GM03348 (cell line): Measurements from ENCODE around the gene SSR2.
"Not testable (repeated sequence)": the region's sequence is repeated elsewhere in the genome, so short reads cannot be mapped to it uniquely, and the experiment has no call there.

Experiments
- DNase-seq: peaks from one replicate; pipeline ENCODE4 v3.0.0; 2012; ENCODE audit warnings: low spot score

SSR2 gene

DNA sequence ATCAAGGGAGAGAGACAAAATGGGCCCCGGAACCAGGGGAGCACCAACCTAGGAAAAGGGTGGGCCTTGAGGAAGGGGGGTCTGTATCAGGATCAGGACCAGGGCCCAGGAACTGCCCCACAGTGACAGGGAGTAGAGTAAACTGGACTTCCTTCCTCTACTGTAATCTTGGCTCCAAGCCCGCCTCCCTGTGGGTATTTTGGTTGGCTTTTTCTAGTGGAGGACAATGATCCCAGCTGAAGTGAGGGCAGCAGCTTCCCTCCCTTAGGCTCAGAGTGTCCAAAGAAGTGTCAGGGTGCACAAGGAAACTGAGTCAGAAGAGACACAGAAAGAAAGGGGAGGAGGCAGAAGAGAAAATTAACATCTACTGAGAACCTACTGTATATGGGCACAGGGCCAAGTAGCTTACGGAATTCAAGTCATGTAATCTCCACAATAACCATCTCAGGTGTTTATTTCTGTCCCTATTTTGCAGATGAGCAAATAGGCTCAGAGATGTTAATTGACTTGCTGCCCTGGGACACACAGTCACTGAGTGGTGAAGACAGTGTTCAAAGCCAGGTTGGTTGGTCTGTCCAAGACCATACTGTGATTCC, 28.0 kb upstream of the SSR2 start:
- DNase-seq: no peak

DNA sequence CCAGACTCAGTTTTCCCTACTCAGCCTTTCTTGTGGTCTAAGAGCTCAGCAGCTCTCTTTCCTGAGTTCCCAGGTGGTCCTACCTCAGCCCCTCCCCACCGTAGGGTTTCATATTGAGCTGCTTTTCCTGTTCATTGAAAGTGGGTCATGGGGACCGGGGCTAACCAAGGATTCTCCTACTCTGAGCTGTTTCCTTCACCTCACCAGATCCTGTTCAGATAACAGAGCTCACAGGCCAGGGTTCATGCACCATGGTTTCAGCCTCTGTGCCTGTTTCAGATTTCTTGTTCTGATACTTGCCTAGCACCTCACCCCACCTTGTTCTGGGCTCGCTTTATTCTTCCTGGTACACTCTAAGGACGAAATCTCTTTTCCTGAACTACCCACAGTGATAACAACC, 24.3 kb upstream of the SSR2 start:
- DNase-seq: no peak

DNA sequence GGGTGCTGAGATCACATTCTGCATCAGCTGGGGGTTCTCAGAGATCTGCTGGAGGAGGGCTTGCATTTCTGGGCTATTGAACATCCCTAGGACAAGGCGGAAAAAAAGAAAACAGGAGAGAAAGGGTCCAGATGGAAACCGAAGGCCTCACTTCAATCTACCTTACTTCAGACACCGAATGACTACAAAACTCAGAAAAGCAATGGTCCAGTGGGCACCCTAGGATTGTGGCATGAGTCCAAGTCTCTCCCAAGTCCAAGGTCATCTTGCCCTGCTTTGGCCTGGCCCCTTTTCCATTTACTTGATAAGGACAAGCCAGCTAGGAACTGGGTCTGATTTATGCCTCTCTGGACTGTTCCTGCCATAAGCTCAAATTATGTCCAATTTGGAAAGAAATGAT, 22.1 kb upstream of the SSR2 start:
- no peak for DNase-seq

DNA sequence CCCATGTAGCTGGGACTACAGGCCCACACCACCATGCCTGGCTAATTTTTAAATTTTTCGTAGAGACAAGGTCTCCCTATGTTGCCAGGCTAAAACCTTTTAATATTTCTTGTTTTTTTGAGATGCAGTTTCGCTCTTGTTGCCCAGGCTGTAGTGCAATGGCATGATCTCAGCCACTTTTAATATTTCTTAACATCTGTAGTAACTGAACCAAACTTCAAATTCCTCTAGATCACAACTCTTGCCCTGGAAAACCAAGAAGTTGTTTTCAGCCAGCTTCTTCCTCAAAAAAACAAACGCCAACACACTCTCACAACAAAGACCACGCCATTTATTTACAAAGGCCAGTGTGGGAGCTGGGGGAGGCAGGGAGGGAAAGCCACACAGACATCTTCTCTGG, 14.2 kb upstream of the SSR2 start:
- DNase-seq: not testable (repeated sequence)

DNA sequence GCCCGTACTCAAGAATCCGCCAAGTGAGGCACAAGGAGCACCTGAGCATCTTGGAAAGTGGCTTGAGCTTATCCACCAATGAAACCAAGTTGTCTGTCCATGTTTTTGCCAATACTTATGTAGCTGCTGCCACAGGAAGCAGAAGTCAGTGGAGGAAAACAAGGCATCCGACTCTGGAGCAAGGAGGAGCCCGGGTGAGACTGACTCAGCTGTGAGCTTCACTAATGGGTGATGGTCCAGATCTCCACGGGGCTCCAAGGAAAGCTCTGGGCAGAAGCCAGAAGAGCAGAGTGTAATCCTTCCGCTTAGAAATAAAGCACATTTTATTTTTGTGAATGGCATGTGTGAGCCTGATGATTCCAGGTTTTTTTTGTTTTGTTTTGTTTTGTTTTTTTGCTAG, 12.3 kb upstream of the SSR2 start:
- DNase-seq: peak; percentile 51

DNA sequence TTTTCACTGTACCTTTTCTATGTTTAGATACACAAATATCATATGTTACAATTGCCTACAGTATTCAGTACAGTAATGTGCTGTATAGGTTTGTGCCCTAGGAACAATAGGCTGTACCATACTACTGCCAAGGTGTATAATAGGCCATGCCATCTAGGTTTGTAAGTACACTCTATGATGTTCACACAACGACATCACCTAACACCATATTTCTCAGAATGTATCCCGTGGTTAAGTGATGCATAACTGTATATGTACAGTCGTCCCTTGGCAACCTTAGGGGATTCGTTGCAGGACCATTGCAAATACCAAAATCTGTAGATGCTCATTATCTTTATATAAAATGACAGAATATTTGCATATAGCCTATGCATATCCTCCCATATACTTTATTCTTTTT, 5.8 kb upstream of the SSR2 start:
- DNase-seq: no peak

DNA sequence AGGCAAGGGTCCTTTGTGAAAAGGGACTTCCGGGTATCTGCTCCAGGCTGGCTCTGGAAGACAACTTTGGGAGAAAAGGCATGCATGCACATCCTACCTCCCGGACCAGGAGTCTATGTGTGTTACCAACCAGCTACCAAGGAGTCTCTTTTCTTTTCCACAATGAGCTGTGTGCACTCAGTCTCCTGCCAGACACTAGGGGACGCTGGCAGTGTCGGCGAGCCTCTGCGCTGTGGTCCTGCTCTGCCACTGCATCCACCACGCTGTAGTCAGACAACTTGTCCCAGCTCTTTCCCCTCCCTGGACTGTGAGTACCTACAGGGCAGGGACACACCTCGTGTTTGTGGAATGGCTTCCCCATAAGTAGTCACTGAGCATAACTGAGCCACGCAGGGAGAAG, 5.1 kb upstream of the SSR2 start:
- peak; percentile 59 for DNase-seq

DNA sequence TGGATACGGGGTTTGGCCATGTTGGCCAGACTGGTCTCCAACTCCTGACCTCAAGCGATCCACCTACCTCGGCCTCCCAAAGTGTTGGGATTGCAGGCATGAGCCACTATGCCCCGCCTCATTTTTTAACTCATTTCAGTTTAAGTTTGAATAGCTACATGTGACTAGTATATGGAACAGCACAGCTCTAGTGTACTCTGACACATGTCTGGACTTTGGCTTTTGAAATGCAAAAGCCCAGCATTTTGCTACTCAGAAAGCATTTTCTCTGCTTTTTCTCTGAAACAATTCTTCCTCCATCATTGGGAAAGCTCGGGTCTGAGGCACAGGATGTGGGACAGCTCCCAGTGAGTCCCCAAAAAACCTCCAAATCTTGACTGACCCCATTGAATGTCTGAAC, 4.0 kb upstream of the SSR2 start:
- no peak for DNase-seq

DNA sequence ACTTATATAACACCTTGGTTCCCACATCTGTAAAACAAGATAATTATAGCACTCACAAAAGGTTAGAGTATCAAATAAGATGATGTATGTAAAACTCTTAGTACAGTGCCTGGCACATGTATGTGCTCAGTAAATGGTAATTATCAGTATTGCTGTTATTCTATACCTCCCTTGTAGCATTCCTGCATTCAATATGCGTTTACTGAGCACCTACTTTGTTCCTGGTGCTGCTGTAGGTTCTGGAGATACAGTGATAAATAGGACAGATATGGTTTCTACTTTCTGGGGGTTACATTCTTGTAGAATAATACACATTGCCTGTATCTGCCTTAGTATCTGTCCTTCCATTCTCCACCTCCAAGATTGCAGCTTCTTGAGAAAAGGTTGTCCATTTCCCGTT, 1.2 kb upstream of the SSR2 start:
- DNase-seq: no peak

DNA sequence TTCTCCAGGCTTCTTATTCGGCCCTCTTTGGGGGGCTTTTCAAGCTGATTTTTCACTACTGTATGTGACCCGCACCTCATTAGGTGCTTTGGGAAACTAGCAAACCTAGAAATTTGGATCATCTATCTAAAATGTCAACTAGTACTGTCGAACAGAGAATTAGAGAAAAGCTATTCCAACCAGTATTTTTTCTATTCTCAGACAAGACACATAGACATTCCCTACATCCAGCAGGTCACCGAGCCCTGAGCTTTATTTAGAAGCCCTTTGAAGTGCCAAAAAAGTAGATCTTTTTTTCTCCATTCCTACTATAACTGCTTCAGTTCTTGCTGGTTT, 310 bp upstream of the SSR2 start:
- no peak for DNase-seq

DNA sequence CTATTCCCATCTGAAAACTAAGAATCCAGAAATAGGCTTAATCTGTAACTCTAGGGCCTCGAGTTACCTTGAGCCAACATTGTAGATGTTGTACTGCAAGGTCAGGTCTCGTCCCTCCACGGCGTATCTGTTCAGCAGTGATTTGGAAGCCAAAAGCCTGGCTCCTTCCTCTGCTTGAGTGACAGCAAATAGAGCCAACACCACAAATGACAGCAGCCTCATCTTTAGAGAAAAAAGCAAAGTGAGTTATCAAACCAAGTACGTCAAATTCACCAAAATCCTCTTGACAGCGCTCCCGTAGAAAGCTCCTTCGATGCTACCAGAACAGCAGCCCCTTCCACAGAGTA, 832 bp downstream of the SSR2 start:
- DNase-seq: no peak

DNA sequence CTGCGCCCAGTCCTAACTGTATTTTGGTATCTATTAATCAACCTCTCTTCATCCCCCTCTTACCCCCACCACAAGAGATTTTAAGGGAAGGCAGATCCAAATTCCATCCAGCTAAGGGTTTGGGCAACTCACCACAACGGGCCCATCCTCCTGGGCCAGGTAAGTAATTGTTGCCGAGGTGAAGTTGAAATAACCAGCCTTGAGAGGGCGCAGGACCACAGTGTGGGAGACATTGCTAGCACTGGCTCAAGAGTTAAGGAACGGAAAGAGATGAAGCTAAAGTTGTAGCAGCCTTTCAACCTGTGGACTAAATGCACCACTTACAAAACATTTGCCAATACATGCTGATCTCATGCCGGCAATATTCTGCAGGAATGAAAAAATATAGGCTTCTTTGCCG, 5.9 kb downstream of the SSR2 start:
- DNase-seq: no peak

DNA sequence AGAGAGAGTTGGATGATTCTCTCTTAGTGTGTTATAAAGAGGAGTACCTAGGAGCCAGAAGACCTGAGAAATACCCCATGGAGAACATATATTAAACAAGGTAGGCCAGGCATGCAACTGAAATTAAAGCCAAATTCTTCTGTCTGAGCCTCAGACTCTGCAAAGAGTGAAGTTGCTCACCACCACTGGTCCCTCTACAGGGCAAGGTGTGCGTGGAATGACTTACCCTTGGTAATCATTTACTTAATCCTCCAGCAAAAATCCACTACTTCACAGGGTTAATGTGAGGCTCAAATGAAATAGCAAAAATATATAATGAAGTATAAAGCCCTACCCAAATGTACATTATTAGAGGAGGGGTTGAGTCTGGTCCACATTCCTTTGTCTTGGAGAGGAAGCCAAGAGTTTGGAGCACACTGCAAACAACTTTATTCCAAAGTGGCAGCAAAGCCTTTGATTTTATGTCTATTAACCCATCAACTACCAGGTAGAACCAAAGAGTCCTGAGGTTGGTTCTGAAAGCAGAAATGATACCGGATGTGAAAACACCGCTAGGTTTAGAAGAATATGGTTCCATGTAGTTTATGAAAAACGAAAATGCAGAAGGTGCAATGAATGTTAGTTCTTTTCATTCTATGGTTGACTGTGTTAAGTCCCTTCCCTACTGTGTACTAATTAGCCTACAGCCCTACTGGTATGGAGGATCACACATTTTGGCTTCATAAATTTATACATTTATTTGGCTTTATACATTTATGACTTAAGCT, 8.5 kb downstream of the SSR2 start:
- DNase-seq: no peak

DNA sequence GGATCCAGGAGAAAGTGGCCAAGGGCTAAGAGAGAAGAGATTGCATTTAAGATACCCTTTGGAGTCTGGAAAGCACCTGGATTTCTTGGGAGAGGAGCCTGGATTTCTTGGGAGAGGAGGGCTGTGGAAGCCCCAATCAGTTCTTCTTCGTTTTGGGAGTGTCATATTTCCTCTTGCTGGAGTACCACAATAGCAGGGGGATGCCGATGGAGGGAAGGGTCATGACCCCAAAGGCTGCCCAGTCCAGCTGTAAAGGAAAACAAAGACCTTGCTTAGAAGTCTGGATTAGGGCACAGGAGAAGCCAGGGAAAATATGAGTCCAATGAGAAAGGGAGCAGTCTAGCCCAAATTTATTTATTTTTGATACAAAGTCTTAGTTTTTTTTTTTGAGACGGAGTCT, 11.3 kb downstream of the SSR2 start:
- DNase-seq: no peak

DNA sequence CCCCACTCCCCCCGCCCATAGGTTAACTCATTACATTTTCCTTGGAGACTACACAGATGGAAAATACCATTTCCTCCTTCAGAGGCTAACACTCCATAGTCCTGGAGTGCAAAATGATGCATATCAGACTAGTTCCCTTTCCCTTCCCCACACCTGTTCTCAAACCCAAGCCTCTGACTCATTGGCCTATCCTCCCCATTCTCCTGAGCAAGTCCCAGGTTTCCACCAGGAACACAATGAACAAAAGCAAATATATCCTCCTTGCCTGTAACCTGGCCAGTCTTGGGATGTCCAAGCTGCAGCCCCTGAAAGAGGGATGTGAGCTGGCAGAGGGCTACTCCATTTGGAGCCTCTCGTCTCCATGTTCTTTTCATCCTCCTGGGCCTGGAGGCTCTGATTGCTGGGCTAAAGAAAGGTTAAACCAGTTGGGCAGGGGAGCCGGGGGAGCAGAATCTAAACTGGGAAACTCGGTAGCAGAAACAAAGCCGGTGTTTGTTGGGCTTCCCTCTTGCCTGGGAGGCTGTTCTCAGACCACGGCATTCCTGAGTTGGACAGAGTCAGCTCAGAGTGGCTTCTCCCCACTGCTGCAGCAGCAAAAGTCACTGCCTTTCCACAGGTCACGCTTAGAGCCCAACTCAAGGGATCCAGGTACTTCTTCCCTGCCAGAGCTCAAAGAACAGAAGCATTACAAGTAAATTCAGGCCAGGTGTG, 13.9 kb downstream of the SSR2 start:
- DNase-seq: no peak

DNA sequence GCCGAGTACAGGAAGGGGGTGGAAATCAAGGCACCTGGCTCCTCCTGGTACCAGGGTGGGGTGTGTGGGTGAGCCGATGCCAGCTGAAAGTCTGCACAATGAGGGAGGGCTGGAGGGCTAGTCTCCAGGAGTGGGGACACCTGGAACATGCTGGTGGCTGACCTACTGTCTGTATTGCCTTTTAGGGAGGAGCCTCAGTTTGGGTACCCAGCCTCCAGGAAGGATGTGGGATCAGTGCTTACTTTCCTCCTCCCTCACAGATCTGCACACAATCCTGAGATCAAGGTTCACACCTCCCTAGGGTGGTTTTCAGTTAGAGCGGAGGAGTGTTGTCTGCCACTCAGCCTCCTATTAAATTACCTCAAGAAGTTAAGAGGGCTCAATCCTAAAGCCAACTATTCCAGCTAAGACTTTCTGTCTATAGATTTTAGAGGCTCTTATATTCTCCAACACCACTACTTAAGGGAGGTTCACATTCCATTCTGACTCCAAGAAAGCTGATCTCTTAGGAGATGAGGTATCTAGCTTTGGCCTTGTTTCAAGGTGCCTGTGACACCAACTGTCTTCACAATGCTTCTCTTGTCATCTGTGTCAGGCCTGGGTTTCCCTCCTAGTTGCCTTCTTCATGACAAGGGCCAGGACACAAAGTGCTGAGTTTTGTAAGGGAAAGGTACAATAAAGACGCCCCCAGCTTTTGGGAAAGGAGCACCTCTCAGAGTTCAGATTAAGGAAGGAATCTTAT, 15.7 kb downstream of the SSR2 start:
- no peak for DNase-seq

DNA sequence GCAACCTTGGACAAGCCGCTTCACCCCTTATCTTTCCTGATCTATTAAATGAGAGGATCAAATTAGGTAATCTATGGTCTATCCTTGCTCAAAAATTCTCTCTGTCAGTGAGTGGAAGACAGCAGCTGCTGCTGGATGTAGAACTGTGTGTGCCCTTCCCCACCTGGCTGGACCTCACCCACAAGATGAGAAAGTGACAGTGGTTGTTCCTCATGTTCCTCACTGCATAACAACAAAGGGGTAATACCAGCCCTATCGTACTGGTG, 16.9 kb downstream of the SSR2 start:
- no peak for DNase-seq

DNA sequence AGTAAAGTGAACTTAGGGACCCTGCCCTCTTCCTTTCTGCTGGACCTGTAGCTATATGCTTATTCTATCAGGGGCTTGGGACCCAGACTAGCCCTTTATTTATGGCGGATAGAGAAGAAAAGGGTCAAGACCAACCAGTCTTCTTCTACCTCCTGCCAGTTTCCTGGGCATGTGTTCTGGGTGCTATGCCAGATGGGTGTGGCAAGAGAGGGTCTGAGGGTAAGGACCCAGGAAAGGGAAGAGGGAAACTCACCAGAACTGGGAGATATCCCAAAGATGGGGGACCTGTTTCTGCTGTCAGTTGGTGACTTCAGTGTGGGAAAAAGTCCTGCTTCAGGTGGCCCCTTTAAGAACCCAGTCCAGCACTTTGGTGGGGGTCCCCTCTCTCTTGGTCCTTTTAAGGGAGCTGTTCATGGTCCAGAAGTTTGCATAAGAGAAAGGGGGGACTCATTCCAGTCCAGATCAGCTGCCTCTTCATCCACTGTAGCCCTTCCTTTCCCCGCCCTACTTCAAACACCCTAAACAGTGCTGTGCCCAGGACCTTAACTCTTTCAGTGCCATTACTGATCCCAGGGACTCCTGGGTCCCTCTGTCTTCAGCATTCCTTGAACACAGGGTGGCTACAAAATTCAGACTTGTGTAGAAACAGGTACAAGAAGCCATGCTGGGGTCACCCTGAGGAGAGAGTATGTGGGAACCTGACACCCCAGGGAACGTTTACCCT, 18.4 kb downstream of the SSR2 start:
- DNase-seq: no peak

DNA sequence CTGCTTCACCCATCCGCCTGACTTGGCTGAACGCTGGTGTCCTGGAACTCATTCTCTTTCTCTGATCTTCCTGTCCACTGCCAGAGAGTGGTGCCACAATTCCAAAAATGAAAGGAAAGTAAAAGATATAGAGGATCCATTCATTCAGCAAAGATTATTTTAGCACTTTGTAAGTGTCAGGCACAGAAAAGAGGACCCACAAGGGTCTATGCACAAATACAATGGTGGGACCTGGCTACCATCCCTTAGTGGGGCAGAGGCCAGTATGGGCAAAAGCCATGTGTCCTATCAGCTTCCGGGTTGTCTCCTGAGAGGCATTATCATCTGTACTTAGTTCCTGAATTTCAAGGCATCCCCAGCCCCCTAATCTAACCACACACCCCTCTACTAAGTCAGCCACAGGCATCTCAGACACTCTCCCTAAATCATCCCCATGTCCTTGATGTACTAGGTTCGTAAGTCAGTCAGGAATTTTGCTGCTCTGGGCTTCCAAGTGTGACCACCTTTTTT, 19.0 kb downstream of the SSR2 start:
- no peak for DNase-seq

DNA sequence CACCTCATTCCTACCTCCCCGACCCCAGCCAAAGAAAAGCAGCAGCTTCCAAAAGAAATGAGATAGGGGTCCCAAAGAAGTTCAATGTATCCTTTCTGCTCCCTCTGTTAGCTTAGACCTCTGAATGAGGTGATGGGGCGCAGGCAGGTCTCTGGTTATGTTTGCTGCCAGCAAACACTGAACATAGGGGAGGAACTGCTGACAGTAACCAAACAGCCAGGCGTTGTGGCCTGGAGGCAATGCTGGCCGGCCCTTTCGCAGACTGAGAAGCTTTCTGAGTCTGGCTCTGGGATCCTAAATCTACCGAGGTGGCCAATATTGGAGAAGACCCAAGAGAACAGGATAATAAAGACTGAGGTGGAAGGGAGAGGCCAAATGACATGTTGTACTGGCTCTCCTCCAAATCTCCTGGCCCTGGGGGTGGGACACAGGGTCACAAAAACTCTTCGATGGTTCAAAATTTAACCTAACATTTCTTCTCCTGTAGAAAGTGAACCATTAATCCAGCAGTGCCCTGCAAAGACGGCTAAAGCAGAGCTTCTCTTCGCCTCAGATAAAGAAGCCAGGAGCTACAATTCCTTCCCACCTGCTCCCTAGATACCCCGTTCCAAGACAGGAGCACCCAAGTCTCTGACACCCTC, 19.6 kb downstream of the SSR2 start:
- DNase-seq: no peak

DNA sequence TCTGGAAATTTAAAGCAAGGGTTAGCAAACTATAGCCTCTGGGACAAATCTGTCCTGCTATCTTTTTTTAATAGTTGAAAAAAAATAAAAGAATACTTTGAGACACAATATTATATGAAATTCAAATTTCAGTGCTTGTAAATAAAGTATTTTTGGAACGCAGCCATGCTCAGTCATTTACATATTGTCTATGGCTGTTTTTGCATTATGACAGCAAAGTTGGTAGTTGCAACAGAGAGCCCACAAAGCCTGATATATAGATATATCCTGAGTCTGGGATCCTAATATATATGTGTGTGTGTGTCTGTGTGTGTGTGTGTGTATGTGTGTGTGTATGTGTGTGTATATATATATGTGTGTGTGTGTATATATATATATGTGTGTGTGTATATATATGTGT, 20.8 kb downstream of the SSR2 start:
- DNase-seq: no peak

DNA sequence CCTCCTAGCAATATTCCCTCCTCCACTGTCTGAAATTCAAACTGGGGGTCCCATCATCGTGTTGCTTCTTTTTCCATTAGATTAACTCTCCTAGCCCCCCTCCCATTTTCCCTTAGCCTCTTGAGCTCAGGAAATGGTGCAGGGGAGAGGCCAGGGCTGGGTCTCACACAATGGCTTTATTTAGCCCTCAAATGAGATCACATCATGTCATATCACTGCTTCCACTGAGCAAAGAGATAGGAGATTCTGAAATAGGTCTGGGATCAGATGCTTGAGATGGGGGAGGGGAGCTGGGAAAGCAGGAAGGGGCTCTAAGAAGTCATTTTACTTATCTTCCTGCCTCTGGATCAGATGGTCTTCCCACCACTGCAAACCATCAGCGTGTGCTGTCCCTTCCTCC, 24.6 kb downstream of the SSR2 start:
- no peak for DNase-seq
